GM18951 (cell line): ENCODE data around the gene NT5E.

Source experiments
- POLR2A ChIP-seq: IDR thresholded peaks from 4 replicates; pipeline ENCODE4 v1.6.1; 2011; ENCODE audit warnings: mild to moderate bottlenecking; ENCODE audit not compliant: insufficient read length, insufficient read depth; ENCODE audit errors: extremely low read depth
- in situ Hi-C: fragments of 300-500 bp; cut with MboI; formaldehyde crosslinking; loops from one replicate; pipeline ENCODE4 v1.12.0; 2022; ENCODE audit warnings: low sequenced_read_pairs, mixed read lengths, inconsistent platforms; ENCODE audit not compliant: unreplicated experiment

Gene NT5E

GRCh38 chr6:85431271-85431670 is 18.6 kb upstream of the NT5E start:
- no peak for TF ChIP-seq POLR2A
- in situ Hi-C loops = no loop called here

- TF ChIP-seq POLR2A = no peak
- in situ Hi-C loops = no loop called here
These were observed 17.3 kb upstream of the NT5E start for GRCh38 chr6:85432554-85432953.

- no peak for TF ChIP-seq POLR2A
- in situ Hi-C loops = no loop called here
These were observed 14.0 kb upstream of the NT5E start for GRCh38 chr6:85435851-85436250.

GRCh38 chr6:85436411-85436810 is 13.5 kb upstream of the NT5E start:
- TF ChIP-seq POLR2A = no peak
- in situ Hi-C loops = no loop called here

GRCh38 chr6:85436939-85437495 is 12.9 kb upstream of the NT5E start:
- TF ChIP-seq POLR2A = no peak
- in situ Hi-C loops = no loop called here

- in situ Hi-C loops = no loop called here
- TF ChIP-seq POLR2A = no peak
These were observed 6.3 kb upstream of the NT5E start for GRCh38 chr6:85443349-85444117.

- in situ Hi-C loops = no loop called here
- no peak for TF ChIP-seq POLR2A
These were observed 480 bp upstream of the NT5E start for GRCh38 chr6:85449388-85449817.

- TF ChIP-seq POLR2A = no peak
- in situ Hi-C loops = no loop called here
These were observed 1.9 kb downstream of the NT5E start for GRCh38 chr6:85451565-85452306.

GRCh38 chr6:85452441-85452881 is 2.6 kb downstream of the NT5E start:
- TF ChIP-seq POLR2A = no peak
- in situ Hi-C loops = no loop called here

- in situ Hi-C loops = no loop called here
These were observed 3.2 kb downstream of the NT5E start for GRCh38 chr6:85453052-85453451.

DNA sequence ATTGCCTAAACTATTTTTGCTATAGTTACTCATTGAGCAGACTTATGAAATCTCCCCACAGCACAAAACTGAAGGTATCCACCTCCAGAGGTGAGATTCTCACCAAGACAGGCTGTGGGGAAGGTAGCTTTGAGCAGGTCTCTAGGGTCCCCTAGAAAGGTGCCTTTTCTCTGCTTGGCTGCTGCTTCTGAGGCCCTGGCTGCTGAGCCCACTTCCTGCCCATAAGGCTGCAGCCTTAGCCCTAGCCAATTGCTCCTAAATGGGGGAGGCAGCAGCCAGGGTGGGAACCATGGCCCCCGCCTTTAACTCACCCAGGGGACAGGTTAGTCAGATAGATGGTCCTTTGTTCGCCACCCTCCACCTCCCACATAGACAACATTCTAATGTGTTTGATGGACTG is 3.6 kb downstream of the NT5E start:
- TF ChIP-seq POLR2A = no peak
- in situ Hi-C loops = no loop called here

More at GRCh38 chr6:85453052-85453451, 3.2 kb downstream of the NT5E start:
- no peak for TF ChIP-seq POLR2A

DNA sequence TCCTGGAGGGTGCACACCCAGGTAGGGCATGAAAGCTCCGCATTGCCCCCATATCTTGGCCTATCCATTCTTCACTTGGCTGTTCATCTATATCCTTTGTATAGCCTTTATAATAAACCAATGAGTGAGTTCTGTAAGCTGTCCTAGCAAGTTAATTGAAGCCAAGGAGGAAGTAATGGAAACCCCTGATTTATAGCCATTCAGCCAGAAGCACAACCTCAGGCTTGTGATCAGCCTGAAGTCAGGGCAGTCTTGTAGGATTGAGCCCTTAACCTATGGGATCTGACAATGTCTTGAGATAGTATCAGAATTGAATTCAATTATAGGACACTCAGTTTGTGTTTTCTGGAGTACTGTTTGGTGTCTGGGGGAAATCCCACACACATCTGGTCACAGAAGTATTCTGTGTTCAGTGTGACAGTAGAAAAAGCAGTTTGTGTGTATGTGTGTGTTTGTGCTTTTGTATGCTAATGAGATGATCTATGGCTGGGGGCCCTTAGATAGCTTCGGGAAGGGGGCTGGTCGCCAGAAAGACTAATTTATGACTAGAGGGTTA is 5.7 kb downstream of the NT5E start:
- in situ Hi-C loops = no loop called here
- no peak for TF ChIP-seq POLR2A

DNA sequence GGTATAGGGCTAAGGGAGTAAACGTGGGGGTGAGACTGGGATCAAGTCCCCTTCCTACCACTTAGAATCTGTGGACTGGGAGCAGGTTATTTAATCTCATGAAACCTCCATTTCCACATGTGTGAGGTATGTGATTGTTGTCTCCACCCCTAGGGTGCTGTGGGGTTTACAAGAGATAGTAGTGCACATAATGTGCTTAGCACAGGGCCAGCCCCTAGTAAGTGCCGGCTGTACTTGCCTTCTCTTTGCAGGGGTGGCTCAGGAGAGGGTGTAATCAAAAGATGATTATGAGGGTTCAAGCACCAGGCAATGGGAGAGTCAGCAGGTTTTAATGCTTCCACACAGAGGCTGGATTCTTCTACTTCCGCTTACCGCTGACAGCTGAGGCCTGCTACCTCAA is 6.9 kb downstream of the NT5E start:
- TF ChIP-seq POLR2A = no peak
- in situ Hi-C loops = no loop called here
